BJ (cell line): Measurements from ENCODE around the gene GRIA2. TPM values are rescaled to one million over a fixed set of nuclear protein-coding genes. Genes with fewer than 3 reads are reported as not detected.

Source experiments
- CTCF ChIA-PET: fragments of 350-600 bp; formaldehyde crosslinking; extraction: SDS; loops from one replicate; lab custom pipeline; 2021; ENCODE audit warnings: antibody characterized with exemption, inconsistent platforms; lab: Yijun Ruan, JAX
- POLR2A ChIA-PET: fragments of 300-600 bp; sonication (Branson Sonifier 250); formaldehyde crosslinking; extraction: SDS; loops from one replicate; lab custom pipeline; 2021; ENCODE audit warnings: antibody characterized with exemption; lab: Charles Lee
- DNase-seq: peaks from one replicate; pipeline ENCODE4 v3.0.0-alpha.2; 2011; ENCODE audit warnings: low read depth
- H3K27me3 ChIP-seq: 2 replicates; pipeline ENCODE4 v1.6.0; 2011; ENCODE audit warnings: low read length; ENCODE audit not compliant: control insufficient read depth, insufficient read depth
- H3K36me3 ChIP-seq: 2 replicates; pipeline ENCODE4 v1.5.1; 2011; ENCODE audit warnings: low read length; ENCODE audit not compliant: control insufficient read depth, insufficient read depth
- H3K4me3 ChIP-seq: 2 replicates; pipeline ENCODE4 v1.5.1; 2011; ENCODE audit warnings: low read depth, mild to moderate bottlenecking, control low read depth, low read length
- CTCF ChIP-seq: IDR thresholded peaks from 2 replicates; pipeline ENCODE4 v1.5.1; 2011; ENCODE audit warnings: low read depth, mild to moderate bottlenecking, control low read depth, inconsistent platforms, low read length, moderate library complexity; ENCODE audit not compliant: insufficient read depth
- polyA plus RNA-seq: library from polyadenylated mRNA; depleted of rRNA; stranded (reverse); fragments of >200 nt; gene quantifications from 2 replicates; pipeline ENCODE4 v1.2.3, GENCODE V29; 2011; rRNA removed
- small RNA-seq: library from RNA; depleted of rRNA; stranded (forward); fragments of <200 nt; gene quantifications from one replicate; pipeline ENCODE3, GENCODE V24; 2012; ENCODE audit warnings: low replicate concordance, low read depth; ENCODE audit not compliant: insufficient read length

Gene GRIA2
- polyA plus RNA-seq, 1 experiment = not detected

GRCh38 chr4:157372567-157372966 lies 152.0 kb downstream of the GRIA2 start:
- no peak for TF ChIP-seq CTCF

GRCh38 chr4:157389741-157390140 lies 169.2 kb downstream of the GRIA2 start:
- no peak for DNase-seq
- ChIA-PET POLR2A (no interaction called here), CTCF (no interaction called here)
- TF ChIP-seq CTCF = no peak
- H3K4me3 ChIP-seq = no peak overlapping the region
- no peaks in the 10 kb centered on the region for H3K27me3 ChIP-seq
- no peaks in the 10 kb centered on the region for H3K36me3 ChIP-seq

More at GRCh38 chr4:157372567-157372966, 152.0 kb downstream of the GRIA2 start:
- H3K4me3 ChIP-seq = no peak overlapping the region
- ChIA-PET POLR2A (no interaction called here), CTCF (no interaction called here)
- no peak for DNase-seq
- H3K27me3 ChIP-seq = no peaks in the 10 kb centered on the region
- no peaks in the 10 kb centered on the region for H3K36me3 ChIP-seq

GRCh38 chr4:157405070-157405469 lies 184.5 kb downstream of the GRIA2 start:
- ChIA-PET CTCF (no interaction called here), POLR2A (no interaction called here)
- Histone ChIP-seq H3K36me3 (no peaks in the 10 kb centered on the region), H3K4me3 (no peak overlapping the region), H3K27me3 (no peaks in the 10 kb centered on the region)
- no peak for DNase-seq
- no peak for TF ChIP-seq CTCF

Small RNAs within 50 kb of the gene (small RNA-seq; reads per million reads assigned to genes)
- not detected for gene RNU6-582P

Other genes with a start within 250 kb of the GRIA2 start
- 22.4 and 35.5 TPM in 2 replicates for gene PDGFC, start 248.9 kb upstream of the GRIA2 start, polyA plus RNA-seq
- 4.8 and 9.5 TPM in 2 replicates for gene GLRB, start 144.6 kb upstream of the GRIA2 start, polyA plus RNA-seq